Muscle layer of colon (tissue), 2 donors: Measurements from ENCODE around the gene FGF8.
"Not testable (repeated sequence)": the region's sequence is repeated elsewhere in the genome, so short reads cannot be mapped to it uniquely, and the experiment has no call there.

ENCODE experiments used
- H3K27ac ChIP-seq: one replicate; pipeline ENCODE4 v1.7.0; 2013; ENCODE audit warnings: low read depth, mild to moderate bottlenecking, low read length, moderate library complexity
- H3K27me3 ChIP-seq, 2 donors: one replicate each; pipeline ENCODE4 v1.7.0; 2013; ENCODE audit warnings: low read length in 2 of 2, mild to moderate bottlenecking in 2 of 2; ENCODE audit not compliant: insufficient read depth in 2 of 2, control insufficient read depth in 1 of 2
- H3K36me3 ChIP-seq: one replicate; pipeline ENCODE4 v1.7.0; 2013; ENCODE audit warnings: mild to moderate bottlenecking, low read length; ENCODE audit not compliant: insufficient read depth
- H3K4me1 ChIP-seq: one replicate; pipeline ENCODE4 v1.7.0; 2013; ENCODE audit warnings: mild to moderate bottlenecking, low read length; ENCODE audit not compliant: insufficient read depth
- H3K4me3 ChIP-seq, 2 donors: one replicate each; pipeline ENCODE4 v1.7.0; 2013; ENCODE audit warnings: low read length in 2 of 2, low read depth in 1 of 2, mild to moderate bottlenecking in 1 of 2, moderate library complexity in 1 of 2
- H3K9ac ChIP-seq: one replicate; pipeline ENCODE4 v1.7.0; 2013; ENCODE audit warnings: low read length
- H3K9me3 ChIP-seq: one replicate; pipeline ENCODE4 v1.7.0; 2013; ENCODE audit warnings: mild to moderate bottlenecking, low read length
- donor health status: abdominal sarcoma.
- donor health status: Adenocarcinoma of cecum.

The FGF8 gene

GRCh38 chr10:101803511-101803910 lies 27.6 kb upstream of the FGF8 start:
- Histone ChIP-seq H3K27me3 (no peaks in the 10 kb centered on the region), H3K36me3 (peaks cover 78% of the 10 kb centered on the region), H3K9ac (no peak overlapping the region), H3K4me1 (no peaks in the 10 kb centered on the region), H3K9me3 (no peaks in the 10 kb centered on the region), H3K4me3 (no peak overlapping the region), H3K27ac (no peak overlapping the region)

- H3K36me3 ChIP-seq, result peaks cover 75% of the 10 kb centered on the region
- no peak overlapping the region for H3K27ac ChIP-seq
- H3K4me1 ChIP-seq, result no peaks in the 10 kb centered on the region
- H3K9ac ChIP-seq, result no peak overlapping the region
- no peaks in the 10 kb centered on the region for H3K27me3 ChIP-seq
- H3K9me3 ChIP-seq, result no peaks in the 10 kb centered on the region
- no peak overlapping the region for H3K4me3 ChIP-seq
Measured at GRCh38 chr10:101797403-101798059, 21.6 kb upstream of the FGF8 start.

- H3K4me3 ChIP-seq, result no peak overlapping the region
- H3K9ac ChIP-seq, result no peak overlapping the region
- no peak overlapping the region for H3K27ac ChIP-seq
- H3K27me3 ChIP-seq, result no peaks in the 10 kb centered on the region
- H3K36me3 ChIP-seq, result peaks cover 67% of the 10 kb centered on the region
- H3K9me3 ChIP-seq, result no peaks in the 10 kb centered on the region
- H3K4me1 ChIP-seq, result no peaks in the 10 kb centered on the region
Measured at GRCh38 chr10:101793526-101793925, 17.6 kb upstream of the FGF8 start.

GRCh38 chr10:101789686-101790085 lies 13.8 kb upstream of the FGF8 start:
- peaks cover 70% of the 10 kb centered on the region for H3K36me3 ChIP-seq
- H3K4me3 ChIP-seq, result no peak overlapping the region
- no peak overlapping the region for H3K27ac ChIP-seq
- no peaks in the 10 kb centered on the region for H3K9me3 ChIP-seq
- no peaks in the 10 kb centered on the region for H3K27me3 ChIP-seq
- H3K9ac ChIP-seq, result no peak overlapping the region
- no peaks in the 10 kb centered on the region for H3K4me1 ChIP-seq

- H3K9me3 ChIP-seq, H3K27ac ChIP-seq, H3K4me1 ChIP-seq, H3K27me3 ChIP-seq, H3K9ac ChIP-seq, H3K4me3 ChIP-seq: not testable (repeated sequence)
- H3K36me3 ChIP-seq, result peaks cover 67% of the 10 kb centered on the region
Measured at GRCh38 chr10:101789231-101789630, 13.3 kb upstream of the FGF8 start.

- no peaks in the 10 kb centered on the region for H3K27me3 ChIP-seq
- no peak overlapping the region for H3K4me3 ChIP-seq
- no peaks in the 10 kb centered on the region for H3K9me3 ChIP-seq
- H3K27ac ChIP-seq, result no peak overlapping the region
- H3K9ac ChIP-seq, result no peak overlapping the region
- peaks cover 21% of the 10 kb centered on the region for H3K4me1 ChIP-seq
- H3K36me3 ChIP-seq, result peaks cover 45% of the 10 kb centered on the region
Measured at GRCh38 chr10:101785801-101786200, 9.9 kb upstream of the FGF8 start.

GRCh38 chr10:101784558-101784957 lies 8.6 kb upstream of the FGF8 start:
- Histone ChIP-seq H3K36me3 (peaks cover 42% of the 10 kb centered on the region), H3K27me3 (peaks cover 2 to 10% of the 10 kb centered on the region in 2 donors), H3K9me3 (no peaks in the 10 kb centered on the region), H3K4me3 (no peak overlapping the region), H3K27ac (no peak overlapping the region), H3K4me1 (peaks cover 29% of the 10 kb centered on the region), H3K9ac (no peak overlapping the region)

- Histone ChIP-seq H3K27ac (peak overlapping the region; percentile 40), H3K9me3 (no peaks in the 10 kb centered on the region), H3K36me3 (peaks cover 34% of the 10 kb centered on the region), H3K27me3 (peaks cover 6 to 19% of the 10 kb centered on the region in 2 donors), H3K4me3 (peak overlapping the region; percentile 58 to 76), H3K4me1 (peaks cover 37% of the 10 kb centered on the region), H3K9ac (no peak overlapping the region)
Measured at GRCh38 chr10:101783736-101784118, 7.8 kb upstream of the FGF8 start.

GRCh38 chr10:101782811-101783735 lies 7.2 kb upstream of the FGF8 start, which contains the start of gene NPM3:
NPM3 (minus strand) TSS chr10:101783446; CDS start chr10:101783390, 56 bp downstream.
- Histone ChIP-seq H3K9me3 (no peaks in the 10 kb centered on the region), H3K9ac (peak within 1 kb of the TSS; percentile 34), H3K27ac (peak within 1 kb of the TSS; percentile 40), H3K27me3 (peaks cover 11 to 25% of the 10 kb centered on the region in 2 donors), H3K4me1 (peaks cover 38% of the 10 kb centered on the region), H3K4me3 (peak within 1 kb of the TSS; percentile 58 to 76), H3K36me3 (peaks cover 28% of the 10 kb centered on the region)

- peaks cover 22% of the 10 kb centered on the region for H3K36me3 ChIP-seq
- H3K27me3 ChIP-seq, result peaks cover 13 to 34% of the 10 kb centered on the region in 2 donors
- H3K4me3 ChIP-seq, result peak overlapping the region; percentile 58 to 76
- H3K9me3 ChIP-seq, result no peaks in the 10 kb centered on the region
- peaks cover 38% of the 10 kb centered on the region for H3K4me1 ChIP-seq
- H3K27ac ChIP-seq, result no peak overlapping the region
- peak overlapping the region; percentile 34 for H3K9ac ChIP-seq
Measured at GRCh38 chr10:101781984-101782810, 6.3 kb upstream of the FGF8 start.

GRCh38 chr10:101781655-101781983 lies 5.7 kb upstream of the FGF8 start:
- Histone ChIP-seq H3K36me3 (peaks cover 16% of the 10 kb centered on the region), H3K9me3 (no peaks in the 10 kb centered on the region), H3K27ac (no peak overlapping the region), H3K4me1 (peaks cover 38% of the 10 kb centered on the region), H3K4me3 (no peak overlapping the region), H3K27me3 (peaks cover 18 to 40% of the 10 kb centered on the region in 2 donors), H3K9ac (no peak overlapping the region)
